Measurements from ENCODE around the gene WDR20.

Gene WDR20

DNA sequence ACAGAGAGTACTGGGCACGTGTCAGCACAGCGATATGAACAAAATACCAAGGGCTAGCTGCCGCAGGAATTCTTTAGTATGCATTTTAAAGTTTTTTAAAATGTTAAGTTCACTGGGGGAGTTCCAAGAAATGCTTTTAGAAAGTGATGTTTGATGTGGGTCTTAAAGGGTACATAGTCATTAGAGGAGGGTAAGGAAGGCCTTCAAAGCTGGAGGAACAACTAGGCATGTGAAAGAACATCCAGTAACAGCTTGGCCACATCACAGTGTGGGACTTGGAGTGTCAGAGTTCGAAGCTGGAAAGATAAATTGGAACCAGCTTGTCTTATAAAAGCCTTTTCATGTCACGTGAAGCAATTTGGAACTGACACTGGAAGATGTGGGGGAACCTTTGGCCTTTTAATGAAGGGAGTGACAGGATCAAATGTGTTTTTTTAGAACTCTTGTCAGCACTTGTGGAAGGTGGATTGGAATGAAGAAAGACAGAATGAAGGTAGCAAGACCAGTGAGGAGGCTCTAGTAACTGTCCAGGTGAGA is 57.7 kb downstream of the WDR20 start:
- no peak for DNase-seq (ENCODE audit: low read depth)

DNA sequence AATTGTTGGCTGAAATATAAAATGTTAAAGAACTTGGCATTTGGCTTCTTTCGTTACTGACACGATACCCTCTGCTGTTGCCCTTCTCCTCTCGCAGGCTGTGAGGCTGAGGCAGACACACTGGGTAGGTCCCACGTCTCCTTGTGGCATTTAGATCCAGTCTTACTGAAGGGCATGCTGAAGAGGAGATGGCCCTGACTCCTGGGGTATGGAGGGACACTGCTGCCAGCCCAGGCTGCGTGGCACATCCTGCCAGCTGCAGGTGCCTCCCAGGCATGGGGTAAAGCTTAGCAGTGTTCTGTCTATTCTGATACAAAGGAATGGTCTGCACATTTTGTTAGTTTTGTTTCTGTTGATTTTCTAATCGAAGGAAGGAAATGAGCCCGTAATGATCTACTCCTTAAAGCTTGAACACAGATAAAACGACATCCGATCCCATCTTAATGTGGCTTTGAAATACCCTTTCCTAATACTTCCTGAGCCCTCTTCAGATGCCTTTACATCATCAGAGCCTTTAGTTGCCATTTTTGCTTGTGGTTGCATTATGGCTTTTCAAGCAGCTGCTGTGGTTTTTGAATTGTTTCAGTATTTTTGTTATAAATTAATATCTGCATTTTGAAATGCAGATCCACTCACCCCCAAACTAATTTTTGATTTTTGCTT is 61.1 kb downstream of the WDR20 start:
- DNase-seq (ENCODE audit: low read depth) = no peak

DNA sequence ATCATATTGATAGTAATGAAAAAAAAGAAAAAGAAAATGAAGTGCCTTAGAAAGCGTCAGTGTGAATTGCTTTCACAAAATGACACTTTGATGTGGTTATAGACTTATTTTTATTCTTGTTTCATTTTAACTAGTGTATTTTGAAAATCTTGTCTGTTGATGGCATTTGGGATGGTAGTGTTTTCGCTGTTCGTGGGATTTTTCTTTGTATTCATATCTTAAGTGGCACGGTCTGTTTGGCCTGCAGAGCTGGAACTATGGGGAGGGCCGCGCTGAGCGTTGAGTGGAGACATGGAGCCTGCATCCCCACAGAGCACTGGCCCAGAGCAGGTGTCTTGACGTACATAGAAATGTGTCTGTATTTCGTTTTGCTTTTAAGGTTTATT is 61.6 kb downstream of the WDR20 start:
- DNase-seq (ENCODE audit: low read depth) = no peak

DNA sequence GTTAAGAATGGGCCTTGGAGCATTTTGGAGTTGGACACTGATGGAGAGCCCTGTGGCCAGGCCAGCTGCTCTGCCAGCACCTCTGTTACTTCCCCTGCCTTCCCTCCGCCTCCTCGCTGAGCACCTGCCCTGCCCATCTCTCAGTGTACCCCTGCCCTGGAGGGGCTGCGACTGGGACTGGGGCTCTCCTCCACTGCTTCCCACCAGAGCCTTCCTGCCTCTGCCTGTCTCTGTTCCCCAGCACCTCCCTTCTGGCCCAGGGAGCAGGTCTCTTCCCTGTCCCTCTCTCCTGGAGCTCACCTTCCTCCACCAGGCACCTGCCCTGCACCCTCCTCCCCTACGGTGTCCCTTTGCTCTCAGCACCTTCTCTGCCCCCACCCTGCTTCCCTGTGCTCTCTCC is 62.1 kb downstream of the WDR20 start:
- no peak for DNase-seq (ENCODE audit: low read depth)

DNA sequence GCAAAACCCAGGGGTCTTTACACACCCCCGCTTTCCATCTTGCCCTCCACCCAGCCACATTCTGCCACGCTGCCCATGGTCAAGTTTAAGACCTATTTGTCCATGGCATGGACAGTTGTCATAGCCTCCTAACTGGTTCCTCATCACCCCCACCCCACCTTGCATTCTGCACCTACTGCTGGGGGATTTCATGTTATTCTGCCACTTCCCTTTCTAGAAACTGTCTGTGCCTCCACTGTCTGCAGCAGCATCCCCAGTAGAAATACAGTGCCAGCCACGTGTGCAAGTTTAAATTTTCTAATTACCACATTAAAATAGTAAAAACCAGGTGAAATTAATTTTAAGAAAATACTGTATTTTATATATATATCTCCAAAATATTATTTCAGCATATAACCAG is 63.2 kb downstream of the WDR20 start:
- DNase-seq (ENCODE audit: low read depth) = no peak

DNA sequence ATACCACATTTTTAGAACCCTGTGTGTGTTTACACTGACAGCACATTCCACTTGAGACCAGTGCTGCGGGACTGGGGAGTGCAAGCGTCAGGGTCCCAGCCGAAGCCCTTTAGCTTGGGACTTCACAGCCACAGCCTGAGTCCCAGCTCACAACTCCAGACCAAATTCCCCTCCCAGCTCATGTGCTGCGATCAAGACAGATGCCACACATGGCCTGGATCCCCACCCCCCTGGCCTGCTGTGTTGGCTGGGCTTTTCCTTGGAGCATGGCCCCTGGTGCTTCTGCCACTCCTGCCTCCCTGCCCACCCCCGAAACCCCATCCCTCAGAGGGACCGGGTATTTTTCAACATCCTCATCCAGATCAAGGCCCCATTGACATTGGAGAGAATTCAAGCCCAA is 63.7 kb downstream of the WDR20 start:
- DNase-seq (ENCODE audit: low read depth) = no peak

DNA sequence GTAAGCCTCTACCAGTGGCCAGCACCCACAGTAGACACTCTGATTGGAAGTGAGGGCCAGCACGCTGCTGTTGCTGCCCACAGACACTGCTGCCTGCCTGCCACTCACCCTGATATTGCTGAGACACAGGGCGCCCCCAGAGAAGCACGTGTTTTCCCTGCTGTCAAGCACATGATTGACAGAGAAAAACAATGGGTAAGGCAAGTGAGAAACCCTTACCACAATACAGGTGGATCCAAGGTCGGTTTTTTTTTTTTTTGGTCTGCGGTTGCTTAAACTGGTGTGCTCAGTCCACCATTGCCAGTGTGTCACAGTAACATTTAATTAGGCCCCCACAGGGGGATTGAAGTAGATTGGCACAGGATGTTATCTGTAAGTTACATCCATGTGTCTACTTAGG is 65.9 kb downstream of the WDR20 start:
- DNase-seq (ENCODE audit: low read depth) = no peak

DNA sequence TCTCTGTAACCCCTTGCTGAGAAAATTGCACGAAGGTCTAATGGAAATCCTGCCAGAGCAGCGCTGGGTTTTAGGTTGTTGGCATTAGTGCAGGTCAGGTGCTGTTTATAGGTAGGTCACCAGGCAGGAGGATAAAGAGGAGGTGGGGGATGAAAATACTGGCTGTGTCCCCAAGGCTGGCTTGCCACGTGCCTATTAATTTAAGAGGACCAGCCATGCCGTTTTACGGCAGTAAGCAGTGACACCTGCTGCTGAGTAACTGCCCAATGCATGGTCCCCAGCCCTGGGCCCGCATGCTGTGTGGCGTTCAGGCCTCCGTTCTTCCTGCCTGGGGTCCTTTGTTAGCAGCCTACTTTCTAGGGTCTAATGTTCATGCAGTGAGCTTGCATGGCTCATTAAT is 67.2 kb downstream of the WDR20 start:
- DNase-seq (ENCODE audit: low read depth) = no peak

DNA sequence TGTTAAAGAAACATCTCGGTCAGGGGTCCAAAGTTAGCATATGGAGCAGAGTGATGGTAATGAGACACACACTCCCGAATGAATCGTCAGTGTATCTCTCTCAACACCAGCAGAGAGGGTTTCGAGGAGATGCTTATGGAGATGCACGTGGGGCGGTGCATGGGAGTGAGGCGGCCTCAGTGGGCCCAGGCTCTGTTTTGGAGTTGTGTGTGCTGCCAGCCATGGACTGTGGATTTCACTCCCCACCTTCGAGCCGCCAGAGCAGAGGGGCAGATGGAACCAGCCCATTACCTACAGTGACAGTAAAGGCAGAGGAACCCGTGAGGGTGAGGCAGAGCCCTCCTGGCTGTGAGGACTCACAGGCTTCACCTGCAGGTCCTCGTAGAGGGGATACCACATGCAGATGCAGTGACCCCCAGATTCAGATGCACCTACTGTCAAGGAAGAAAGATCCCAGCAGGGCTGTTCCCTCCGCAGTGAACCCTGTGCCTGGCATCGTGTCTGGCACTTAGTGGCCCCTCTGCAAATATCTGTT is 68.2 kb downstream of the WDR20 start:
- no peak for DNase-seq (ENCODE audit: low read depth)

DNA sequence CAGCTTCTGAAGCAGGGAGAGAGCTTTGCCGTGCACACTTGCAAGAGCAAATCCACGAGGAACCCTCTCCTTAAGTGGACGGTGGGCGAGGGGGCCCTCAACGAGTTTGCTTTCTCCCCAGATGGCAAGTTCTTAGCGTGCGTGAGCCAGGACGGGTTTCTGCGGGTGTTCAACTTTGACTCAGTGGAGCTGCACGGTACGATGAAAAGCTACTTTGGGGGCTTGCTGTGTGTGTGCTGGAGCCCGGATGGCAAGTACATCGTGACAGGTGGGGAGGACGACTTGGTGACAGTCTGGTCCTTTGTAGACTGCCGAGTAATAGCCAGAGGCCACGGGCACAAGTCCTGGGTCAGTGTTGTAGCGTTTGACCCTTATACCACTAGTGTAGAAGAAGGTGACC is 69.0 kb downstream of the WDR20 start:
- DNase-seq (ENCODE audit: low read depth) = no peak

DNA sequence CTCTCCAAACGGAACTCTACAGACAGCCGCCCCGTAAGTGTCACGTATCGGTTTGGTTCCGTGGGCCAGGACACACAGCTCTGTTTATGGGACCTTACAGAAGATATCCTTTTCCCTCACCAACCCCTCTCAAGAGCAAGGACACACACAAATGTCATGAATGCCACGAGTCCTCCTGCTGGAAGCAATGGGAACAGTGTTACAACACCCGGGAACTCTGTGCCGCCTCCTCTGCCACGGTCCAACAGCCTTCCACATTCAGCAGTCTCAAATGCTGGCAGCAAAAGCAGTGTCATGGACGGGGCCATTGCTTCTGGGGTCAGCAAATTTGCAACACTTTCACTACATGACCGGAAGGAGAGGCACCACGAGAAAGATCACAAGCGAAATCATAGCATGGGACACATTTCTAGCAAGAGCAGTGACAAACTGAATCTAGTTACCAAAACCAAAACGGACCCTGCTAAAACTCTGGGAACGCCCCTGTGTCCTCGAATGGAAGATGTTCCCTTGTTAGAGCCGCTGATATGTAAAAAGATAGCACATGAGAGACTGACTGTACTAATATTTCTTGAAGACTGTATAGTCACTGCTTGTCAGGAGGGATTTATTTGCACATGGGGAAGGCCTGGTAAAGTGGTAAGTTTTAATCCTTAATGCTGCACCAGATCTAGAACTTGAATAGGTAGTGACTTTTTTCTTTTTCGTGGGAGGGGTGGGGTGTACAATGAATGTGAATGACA is 69.7 kb downstream of the WDR20 start:
- DNase-seq (ENCODE audit: low read depth) = no peak

DNA sequence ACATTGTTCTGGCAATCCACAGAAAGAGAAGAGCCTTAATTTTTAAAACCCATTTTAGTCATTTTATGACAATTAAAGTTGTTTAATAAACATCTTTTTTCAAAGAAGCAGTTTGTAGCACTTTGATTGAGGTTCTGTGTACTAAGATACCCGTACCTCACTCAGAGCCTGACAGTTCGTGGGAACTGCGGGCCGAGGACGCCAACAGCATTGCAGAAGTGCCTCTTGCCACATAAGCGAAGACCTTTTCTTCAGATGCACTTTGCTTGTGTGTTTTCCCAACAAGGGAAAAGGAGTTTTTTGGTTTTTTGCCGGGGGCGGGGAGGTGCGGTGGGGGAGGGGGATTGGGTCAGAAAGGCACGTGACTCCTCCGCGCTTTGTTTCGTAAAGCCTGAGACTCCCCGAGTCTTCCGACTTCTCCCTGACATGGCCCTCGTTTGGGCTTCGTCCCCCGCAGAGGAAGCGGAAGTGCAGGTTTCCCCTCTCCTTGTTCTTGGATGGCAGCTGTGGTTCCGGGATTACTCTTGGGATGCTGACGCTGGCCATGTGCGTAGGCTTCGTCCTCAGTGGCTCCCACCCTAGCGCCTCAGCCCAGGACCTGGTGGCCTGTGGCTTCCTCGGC is 70.8 kb downstream of the WDR20 start:
- no peak for DNase-seq (ENCODE audit: low read depth)

DNA sequence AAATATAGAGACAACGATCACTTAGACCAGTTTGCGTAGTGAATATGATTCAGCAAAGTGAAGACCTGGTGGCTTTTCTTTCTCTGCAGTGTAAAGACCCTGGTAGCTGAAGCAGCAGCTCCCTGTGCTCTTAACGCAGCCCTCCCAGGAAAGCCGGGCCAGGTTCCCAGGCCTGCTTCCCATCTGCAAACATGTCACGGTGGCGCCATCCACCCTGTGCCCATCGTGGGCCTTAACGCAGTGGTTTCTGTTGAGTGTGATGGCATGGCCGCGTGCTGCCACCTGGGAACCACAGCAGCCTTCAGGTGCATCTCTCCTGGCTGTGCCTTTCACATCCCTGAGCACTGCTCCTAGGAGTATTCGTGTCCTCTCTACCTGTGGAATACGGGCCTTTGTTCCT is 71.5 kb downstream of the WDR20 start:
- no peak for DNase-seq (ENCODE audit: low read depth)

DNA sequence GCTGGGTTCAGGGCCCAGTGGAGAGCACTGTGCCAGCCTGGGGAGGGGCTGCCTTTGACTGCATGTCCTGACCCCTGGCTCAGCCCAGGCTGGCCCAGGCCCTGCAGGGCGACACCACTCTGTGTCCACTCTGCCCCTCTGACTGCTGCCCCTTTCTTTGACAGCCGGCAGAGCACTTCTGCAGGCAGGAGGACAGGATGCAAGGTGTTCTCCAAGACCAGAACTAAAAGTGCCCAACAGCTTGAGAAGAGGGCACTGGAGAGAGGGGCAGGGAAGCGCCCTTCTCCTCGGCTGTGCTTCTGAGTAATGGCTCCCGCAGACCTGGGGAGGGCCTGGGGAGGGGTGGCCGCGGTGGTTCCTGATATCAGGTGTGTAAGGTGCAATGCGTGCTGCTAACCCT is 72.7 kb downstream of the WDR20 start:
- DNase-seq (ENCODE audit: low read depth) = no peak

DNA sequence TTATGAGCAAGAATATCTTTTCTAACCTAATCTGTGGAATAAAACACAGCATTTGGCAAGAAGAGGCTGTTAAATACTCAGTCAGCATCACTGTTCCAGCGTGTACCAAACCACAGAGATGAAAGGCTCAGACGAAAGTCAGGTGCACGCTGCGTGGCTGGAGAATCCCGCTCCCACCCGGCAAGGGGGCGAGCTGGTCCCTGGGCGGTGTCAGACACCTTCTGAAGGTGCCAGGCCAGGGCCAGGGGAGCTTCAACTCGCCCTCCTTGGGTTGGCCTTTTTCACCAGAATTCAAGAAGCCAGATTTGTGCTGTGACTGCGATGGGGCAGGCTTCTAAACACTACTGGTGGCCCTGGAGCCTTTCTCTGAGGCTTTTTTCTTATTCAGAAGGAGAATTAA is 73.1 kb downstream of the WDR20 start:
- no peak for DNase-seq (ENCODE audit: low read depth)

DNA sequence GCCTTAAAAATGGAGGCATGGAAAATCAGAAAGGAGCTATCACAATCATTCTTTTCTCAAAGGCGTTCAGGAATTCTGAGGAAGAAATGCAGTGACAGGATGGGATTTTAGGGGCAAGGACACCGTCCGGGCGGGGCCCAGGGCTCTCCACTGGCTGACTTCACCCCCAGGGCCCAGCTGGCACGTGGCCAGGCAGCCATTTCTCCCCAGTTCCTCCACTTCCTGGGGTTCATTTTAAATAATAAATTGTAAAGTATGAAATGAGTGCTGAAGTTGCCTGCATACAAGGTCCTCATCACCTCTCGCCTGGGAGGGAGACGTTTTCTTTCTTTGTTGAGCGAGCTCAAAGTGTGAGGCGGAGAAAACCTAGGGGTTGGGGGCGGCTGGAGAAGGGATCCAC is 73.8 kb downstream of the WDR20 start:
- no peak for DNase-seq (ENCODE audit: low read depth)

DNA sequence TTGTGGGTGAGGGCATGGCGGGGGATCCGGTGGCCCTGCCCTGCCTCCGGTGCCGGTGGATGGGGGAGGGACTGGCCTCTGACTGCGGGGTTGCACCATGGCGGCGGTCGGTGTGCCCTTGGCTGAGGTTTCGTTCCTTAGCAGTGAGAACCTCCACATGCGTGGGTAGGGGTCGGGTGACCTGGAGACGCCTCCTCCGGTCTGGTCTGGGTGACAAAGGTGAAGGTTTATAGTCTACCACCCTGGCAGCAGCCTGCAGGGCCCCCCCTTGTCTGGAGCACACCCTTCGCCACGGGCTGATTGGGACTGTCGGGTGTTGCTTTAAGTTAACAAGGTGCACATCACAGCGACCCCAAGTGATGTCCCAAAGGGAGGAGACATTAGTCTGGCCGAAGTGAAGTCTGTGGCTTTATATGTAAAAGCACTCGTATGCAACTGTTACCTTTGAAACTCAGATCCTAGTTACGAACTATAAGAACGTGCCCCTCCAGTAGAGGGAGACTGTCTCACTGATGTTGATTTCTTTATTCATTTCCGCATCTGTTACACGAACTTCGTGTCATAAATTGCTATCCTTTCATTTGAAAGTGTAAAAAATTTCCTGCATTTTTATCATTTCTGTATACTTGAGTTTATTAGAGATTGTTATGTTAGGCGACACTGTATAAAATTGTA is 74.4 kb downstream of the WDR20 start:
- no peak for DNase-seq (ENCODE audit: low read depth)

DNA sequence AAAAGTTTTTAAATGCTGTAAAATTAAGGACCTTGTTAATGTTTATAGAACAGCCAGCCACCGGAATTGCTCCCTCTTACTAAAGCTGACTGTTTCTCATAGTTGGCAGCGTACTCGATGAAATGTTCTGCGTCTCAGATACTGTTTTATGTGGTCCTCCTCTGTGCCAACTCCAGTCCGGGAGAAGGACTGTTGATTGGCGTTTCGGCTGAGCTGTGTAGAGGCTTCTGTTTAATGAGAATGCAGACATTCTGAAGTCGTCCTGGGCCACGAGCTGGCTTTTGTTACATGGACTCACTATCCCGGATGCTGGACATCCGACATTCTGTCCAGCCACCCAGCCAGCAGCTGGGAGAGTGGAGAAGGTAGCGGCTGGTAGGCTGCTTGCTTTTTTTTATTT is 75.4 kb downstream of the WDR20 start:
- DNase-seq (ENCODE audit: low read depth) = no peak

DNA sequence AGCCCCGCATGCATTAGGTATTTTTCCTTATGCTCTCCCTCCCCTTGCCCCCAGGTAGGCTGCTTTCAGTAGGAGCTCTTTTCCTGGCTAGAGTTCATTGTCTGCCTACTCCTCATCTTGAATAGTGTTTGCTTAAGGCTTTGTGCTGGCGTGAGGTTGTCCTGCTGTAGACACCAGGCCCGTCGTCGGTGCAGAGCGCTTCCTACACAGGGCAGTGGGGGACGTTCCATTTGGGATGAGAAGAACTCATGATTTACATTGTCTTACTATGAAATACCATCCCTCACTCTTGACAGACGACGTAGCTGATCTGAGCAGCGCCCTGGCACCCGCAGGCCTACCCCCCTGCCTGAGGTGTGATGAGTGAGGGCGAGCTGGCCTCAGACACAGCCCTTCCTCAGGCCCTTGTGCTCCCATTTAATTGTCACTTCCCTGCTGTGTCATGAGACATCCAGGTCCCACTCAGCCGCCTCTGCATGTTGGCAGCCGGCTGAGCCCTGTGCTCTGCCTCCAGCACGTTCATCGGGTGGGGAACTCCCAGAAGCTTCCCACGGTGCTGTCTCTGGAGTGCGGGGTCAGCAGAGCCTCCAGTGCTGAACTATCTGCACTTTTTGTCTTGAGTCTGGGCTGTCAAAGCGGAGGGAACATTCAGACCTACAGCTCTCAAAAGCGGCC is 76.0 kb downstream of the WDR20 start:
- DNase-seq (ENCODE audit: low read depth) = no peak

DNA sequence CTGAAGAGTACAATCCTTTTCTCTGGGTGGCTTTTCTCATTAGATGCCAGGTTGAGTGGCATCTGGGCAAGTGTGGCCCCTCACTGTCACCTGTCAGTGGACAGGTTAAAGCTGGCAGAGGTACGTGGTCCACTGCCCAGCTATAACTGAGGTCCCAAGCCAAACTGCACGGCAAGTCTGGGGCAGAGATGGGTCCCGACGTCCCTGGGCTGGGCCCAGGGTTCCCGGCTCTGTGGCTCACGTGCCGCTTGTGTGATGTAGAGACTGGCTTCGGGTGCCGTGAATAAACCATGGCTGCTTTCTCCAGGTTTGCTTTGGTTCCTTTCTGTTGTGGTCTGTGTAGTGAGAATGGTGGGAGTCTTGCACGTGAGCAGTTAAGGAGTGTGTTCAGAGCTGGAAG is 77.7 kb downstream of the WDR20 start:
- no peak for DNase-seq (ENCODE audit: low read depth)

DNA sequence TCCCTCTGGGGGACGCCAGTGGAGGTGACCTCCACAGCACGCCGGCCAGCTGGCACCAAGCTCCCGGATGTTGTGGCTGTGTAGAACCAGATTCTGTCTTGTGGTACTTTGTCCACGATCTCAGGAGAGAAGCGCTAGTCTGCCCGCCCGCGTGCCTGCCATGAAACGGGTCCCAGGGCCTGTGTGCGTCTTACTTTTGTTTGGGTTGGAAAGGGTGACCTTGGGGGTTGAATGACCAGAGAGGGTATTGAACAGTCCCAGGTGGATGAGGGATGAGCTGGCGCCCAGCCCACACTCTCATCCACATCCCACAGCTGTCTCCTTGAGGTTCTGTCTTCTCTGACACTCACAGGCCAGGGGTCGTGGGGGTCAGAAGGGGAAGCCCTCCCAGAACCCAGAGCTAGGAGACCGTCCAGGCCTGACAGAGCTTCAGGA is 78.3 kb downstream of the WDR20 start:
- no peak for DNase-seq (ENCODE audit: low read depth)

DNA sequence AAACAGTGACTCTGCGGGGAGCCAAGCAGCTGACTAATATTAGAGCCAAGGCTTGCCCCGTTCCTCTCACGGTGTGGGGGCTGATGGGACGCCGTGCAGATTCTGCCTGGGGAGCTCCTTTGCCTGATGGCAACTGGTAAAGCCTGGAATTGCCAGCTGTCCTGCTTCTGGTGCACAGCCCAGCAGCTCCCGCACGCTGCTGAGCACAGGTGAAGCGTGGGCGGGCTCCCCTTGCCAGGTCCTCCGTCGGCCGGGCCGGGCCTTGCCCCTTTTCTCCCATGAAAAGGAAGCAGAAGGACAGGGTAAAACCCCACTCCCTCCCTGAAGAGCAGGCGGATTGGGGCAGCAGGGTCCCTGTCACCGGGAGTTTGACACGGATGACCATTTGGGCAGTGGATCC is 79.0 kb downstream of the WDR20 start:
- DNase-seq (ENCODE audit: low read depth) = no peak

Data from CMK (cell line).